Frontal cortex (tissue), 4 donors: ENCODE measurements around the gene PLCB4. TPM values are rescaled to one million over a fixed set of nuclear protein-coding genes. Genes with fewer than 3 reads are reported as not detected.

Source experiments
- DNase-seq, 2 donors: peaks; one replicate each; pipeline ENCODE4 v3.0.0; 2012; ENCODE audit warnings: low spot score in 2 of 2
- FAIRE-seq: peaks from 2 replicates; lab custom pipeline; 2012; peaks lifted over from hg19 to GRCh38; lab: Jason Lieb, UNC
- total RNA-seq: library from RNA; depleted of rRNA; stranded (reverse); fragments of >200 nt; gene quantifications from one replicate; pipeline ENCODE4 v1.2.3, GENCODE V29; 2014
- donor health status: control.
- donor health status: control.
- donor health status: control.

The PLCB4 gene
- total RNA-seq, 1 donor from 2014 or later = 11.8 TPM

- FAIRE-seq (no peak), DNase-seq (no peak)
Observed at GRCh38 chr20:9517297-9518162, 448.6 kb downstream of the PLCB4 start.

GRCh38 chr20:9518576-9519175, 449.8 kb downstream of the PLCB4 start:
- DNase-seq (no peak), FAIRE-seq (no peak)

- DNase-seq = no peak
- no peak for FAIRE-seq
Observed at GRCh38 chr20:9520086-9520485, 451.2 kb downstream of the PLCB4 start.

- no peak for DNase-seq
- no peak for FAIRE-seq
Observed at GRCh38 chr20:9523636-9524035, 454.7 kb downstream of the PLCB4 start.
